Right kidney (tissue), 9 donors: ENCODE results near the gene METTL2B.

Source experiments
- DNase-seq: peaks from one replicate; pipeline ENCODE4 v3.0.0-alpha.2; 2016
- long read RNA-seq, 8 donors: transcript quantifications; one replicate each; lab custom pipeline, GENCODE V29; 2026

The METTL2B gene
- long read RNA-seq, donor 1, partial matches to known transcripts: 7 of 13 reads
- long read RNA-seq, donor 1, other reads (novel, unspliced or antisense): 0 of 13 reads
- long read RNA-seq, donor 2, partial matches to known transcripts: 0 of 3 reads
- long read RNA-seq, donor 2, other reads (novel, unspliced or antisense): 0 of 3 reads
- long read RNA-seq, donor 3, partial matches to known transcripts: 0 of 2 reads
- long read RNA-seq, donor 3, other reads (novel, unspliced or antisense): 0 of 2 reads
- long read RNA-seq, donor 4, transcript METTL2B-201 (9 exons, 2,182 nt): major isoform, 5 of 5 reads
- long read RNA-seq, donor 4, partial matches to known transcripts: 0 of 5 reads
- long read RNA-seq, donor 4, other reads (novel, unspliced or antisense): 0 of 5 reads
- long read RNA-seq, donor 5, transcript METTL2B-206 (8 exons, 1,590 nt): major isoform, 6 of 8 reads
- long read RNA-seq, donor 5, partial matches to known transcripts: 0 of 8 reads
- long read RNA-seq, donor 5, other reads (novel, unspliced or antisense): 0 of 8 reads
- long read RNA-seq, donor 6, partial matches to known transcripts: 0 of 4 reads
- long read RNA-seq, donor 6, other reads (novel, unspliced or antisense): 0 of 4 reads
- long read RNA-seq, donor 7, full-length matches to known transcripts: 9 of 9 reads
- long read RNA-seq, donor 7, partial matches to known transcripts: 0 of 9 reads
- long read RNA-seq, donor 7, other reads (novel, unspliced or antisense): 0 of 9 reads
- long read RNA-seq, donor 8, transcript METTL2B-201 (9 exons, 2,182 nt): major isoform, 6 of 7 reads
- long read RNA-seq, donor 8, partial matches to known transcripts: 0 of 7 reads
- long read RNA-seq, donor 8, other reads (novel, unspliced or antisense): 0 of 7 reads

- DNase-seq: peak; percentile 81
Observed at GRCh38 chr7:128476402-128477335, at the start of gene METTL2B. METTL2B (plus strand) TSS chr7:128476748; CDS start chr7:128476766, 18 bp downstream.

- DNase-seq: peak; percentile 31
Observed at GRCh38 chr7:128427289-128427891, 49.2 kb upstream of the METTL2B start.

- no peak for DNase-seq
Observed at GRCh38 chr7:128430207-128430606, 46.3 kb upstream of the METTL2B start.

- no peak for DNase-seq
Observed at GRCh38 chr7:128431221-128431620, 45.3 kb upstream of the METTL2B start.

- DNase-seq: no peak
Observed at GRCh38 chr7:128431754-128432153, 44.8 kb upstream of the METTL2B start.

GRCh38 chr7:128434413-128435326 is 41.9 kb upstream of the METTL2B start:
- no peak for DNase-seq

- DNase-seq: no peak
Observed at GRCh38 chr7:128435327-128435686, 41.2 kb upstream of the METTL2B start.

- no peak for DNase-seq
Observed at GRCh38 chr7:128437426-128438332, 38.9 kb upstream of the METTL2B start.

GRCh38 chr7:128442356-128442755 is 34.2 kb upstream of the METTL2B start:
- no peak for DNase-seq

- DNase-seq: no peak
Observed at GRCh38 chr7:128443831-128444600, 32.5 kb upstream of the METTL2B start.

- DNase-seq: no peak
Observed at GRCh38 chr7:128446306-128446705, 30.2 kb upstream of the METTL2B start.

GRCh38 chr7:128447941-128448564 is 28.5 kb upstream of the METTL2B start:
- no peak for DNase-seq

- no peak for DNase-seq
Observed at GRCh38 chr7:128448751-128449302, 27.7 kb upstream of the METTL2B start.

- no peak for DNase-seq
Observed at GRCh38 chr7:128450409-128450808, 26.1 kb upstream of the METTL2B start.

GRCh38 chr7:128450913-128451312 is 25.6 kb upstream of the METTL2B start:
- DNase-seq: no peak

- no peak for DNase-seq
Observed at GRCh38 chr7:128452552-128452951, 24.0 kb upstream of the METTL2B start.

- peak; percentile 79 for DNase-seq
Observed at GRCh38 chr7:128453836-128454804, 22.4 kb upstream of the METTL2B start.
